IMR-90 (cell line): ENCODE results near the gene SOX6. TPM values are rescaled to one million over a fixed set of nuclear protein-coding genes. Genes with fewer than 3 reads are reported as not detected.

Experiments
- ATAC-seq: fragments of 200-7000 bp; cut with Tn5 transposase; 2 replicates; pipeline ENCODE4 v1.9.1; 2020; ENCODE audit warnings: low read depth, mild to moderate bottlenecking, moderate library complexity
- BruUV-seq: library from RNA; stranded (reverse); fragments of 400-500 nt; replicated peaks from 2 replicates; lab custom pipeline; 2021; lab: Mats Ljungman, UMichigan
- CTCF ChIA-PET: fragments of 300-600 bp; formaldehyde crosslinking; extraction: SDS; loops from one replicate; lab custom pipeline; 2021; ENCODE audit warnings: antibody characterized with exemption; lab: Yijun Ruan, JAX
- POLR2A ChIA-PET: fragments of 300-600 bp; sonication (Branson Sonifier 250); formaldehyde crosslinking; loops from one replicate; lab custom pipeline; 2022; ENCODE audit warnings: antibody characterized with exemption; ENCODE audit not compliant: unreplicated experiment; lab: Charles Lee
- DNase-seq: peaks from one replicate; pipeline ENCODE4 v3.0.0; 2013
- H2AFZ ChIP-seq: replicated peaks from 2 replicates; pipeline ENCODE3; 2013; ENCODE audit warnings: low read length, mild to moderate bottlenecking; ENCODE audit not compliant: poor library complexity
- H2AK5ac ChIP-seq: 2 replicates; pipeline ENCODE4 v1.6.1; 2013; ENCODE audit warnings: low read depth, low read length, inconsistent platforms
- H2AK9ac ChIP-seq: replicated peaks from 2 replicates; pipeline ENCODE3; 2013; ENCODE audit warnings: mild to moderate bottlenecking, low read depth, low read length, moderate library complexity; ENCODE audit not compliant: poor library complexity
- H2BK120ac ChIP-seq: 2 replicates; pipeline ENCODE4 v1.6.1; 2013; ENCODE audit warnings: low read depth, low read length, inconsistent platforms
- H2BK15ac ChIP-seq: 3 replicates; pipeline ENCODE4 v1.6.1; 2013; ENCODE audit warnings: low read depth, low read length, inconsistent platforms
- H2BK20ac ChIP-seq: 2 replicates; pipeline ENCODE4 v1.6.1; 2013; ENCODE audit warnings: low read depth, mild to moderate bottlenecking, inconsistent platforms, low read length, moderate library complexity
- H2BK5ac ChIP-seq: 2 replicates; pipeline ENCODE4 v1.6.1; 2013; ENCODE audit warnings: mild to moderate bottlenecking, low read depth, low read length, inconsistent platforms; ENCODE audit not compliant: poor library complexity, severe bottlenecking
- H3K14ac ChIP-seq: replicated peaks from 2 replicates; pipeline ENCODE4 v1.6.1; 2013; ENCODE audit warnings: low read depth, low read length, inconsistent platforms
- H3K18ac ChIP-seq: 2 replicates; pipeline ENCODE4 v1.6.1; 2013; ENCODE audit warnings: low read depth, low read length, control low read depth
- H3K23ac ChIP-seq: 2 replicates; pipeline ENCODE4 v1.6.1; 2013; ENCODE audit warnings: low read depth, low read length, inconsistent platforms
- H3K27ac ChIP-seq: 2 replicates; pipeline ENCODE4 v1.5.1; 2013; ENCODE audit warnings: mild to moderate bottlenecking, control low read depth, low read length; ENCODE audit not compliant: insufficient read depth
- H3K27me3 ChIP-seq: 2 replicates; pipeline ENCODE4 v1.6.1; 2013; ENCODE audit warnings: low read length; ENCODE audit not compliant: control insufficient read depth, insufficient read depth
- H3K36me3 ChIP-seq: 2 replicates; pipeline ENCODE4 v1.6.1; 2013; ENCODE audit warnings: low read length, mixed read lengths; ENCODE audit not compliant: control insufficient read depth, insufficient read depth
- H3K4ac ChIP-seq: 2 replicates; pipeline ENCODE4 v1.6.1; 2013; ENCODE audit warnings: low read depth, low read length, inconsistent platforms
- H3K4me1 ChIP-seq: 2 replicates; pipeline ENCODE4 v1.6.1; 2013; ENCODE audit warnings: low read length, mixed read lengths; ENCODE audit not compliant: control insufficient read depth, insufficient read depth
- H3K4me2 ChIP-seq: 2 replicates; pipeline ENCODE4 v1.6.1; 2013; ENCODE audit warnings: low read depth, mild to moderate bottlenecking, control low read depth, low read length, moderate library complexity
- H3K4me3 ChIP-seq: 2 replicates; pipeline ENCODE4 v1.5.1; 2013; ENCODE audit warnings: low read depth, mild to moderate bottlenecking, control low read depth, low read length, moderate library complexity; ENCODE audit not compliant: insufficient read depth
- H3K56ac ChIP-seq: 2 replicates; pipeline ENCODE4 v1.6.1; 2013; ENCODE audit warnings: low read length, inconsistent platforms; ENCODE audit not compliant: insufficient read depth; ENCODE audit errors: extremely low read depth
- H3K79me1 ChIP-seq, 2 experiments: 2 replicates each; pipeline ENCODE4 v1.6.1; 2013; ENCODE audit warnings: low read length in 2 of 2, inconsistent platforms in 1 of 2, low read depth in 1 of 2
- H3K9ac ChIP-seq: 2 replicates; pipeline ENCODE4 v1.6.1; 2013; ENCODE audit warnings: low read depth, low read length, control low read depth
- H3K9me1 ChIP-seq: 2 replicates; pipeline ENCODE4 v1.6.1; 2013; ENCODE audit warnings: low read length, inconsistent platforms; ENCODE audit not compliant: insufficient read depth
- H3K9me3 ChIP-seq: 2 replicates; pipeline ENCODE4 v1.6.1; 2013; ENCODE audit warnings: low read length; ENCODE audit not compliant: control insufficient read depth, insufficient read depth
- H4K20me1 ChIP-seq: 2 replicates; pipeline ENCODE4 v1.6.1; 2013; ENCODE audit warnings: low read length, inconsistent platforms; ENCODE audit not compliant: insufficient read depth
- H4K5ac ChIP-seq: 2 replicates; pipeline ENCODE4 v1.6.1; 2013; ENCODE audit warnings: mild to moderate bottlenecking, low read depth, low read length, control low read depth
- H4K8ac ChIP-seq, 2 experiments: 2 replicates each; pipeline ENCODE4 v1.6.1; 2013; ENCODE audit warnings: low read depth in 2 of 2, low read length in 2 of 2, control low read depth in 1 of 2, inconsistent platforms in 1 of 2
- H4K91ac ChIP-seq: 2 replicates; pipeline ENCODE4 v1.6.1; 2013; ENCODE audit warnings: low read depth, low read length, inconsistent platforms; ENCODE audit not compliant: insufficient read depth
- BHLHE40 ChIP-seq: fragments of 150-350 bp; IDR thresholded peaks from 2 replicates; pipeline ENCODE4 v1.6.1; 2016; ENCODE audit warnings: mild to moderate bottlenecking, low read depth, low read length
- CEBPB ChIP-seq: IDR thresholded peaks from 2 replicates; pipeline ENCODE4 v1.6.1; 2012; ENCODE audit warnings: low read depth, low read length, improper control_type of control experiment
- CTCF ChIP-seq: conservative IDR thresholded peaks from 2 replicates; pipeline ENCODE4 v1.5.1; 2012; ENCODE audit warnings: mild to moderate bottlenecking, low read depth, low read length, improper control_type of control experiment
- ELK1 ChIP-seq: fragments of 150-350 bp; IDR thresholded peaks from 2 replicates; pipeline ENCODE4 v1.6.1; 2016; ENCODE audit warnings: low read depth, mild to moderate bottlenecking, low read length, moderate library complexity, borderline replicate concordance
- FOS ChIP-seq: fragments of 150-350 bp; IDR thresholded peaks from 2 replicates; pipeline ENCODE4 v1.6.1; 2016; ENCODE audit warnings: low read depth, low read length
- MAFK ChIP-seq: IDR thresholded peaks from 2 replicates; pipeline ENCODE4 v1.6.1; 2012; ENCODE audit warnings: low read depth, low read length, improper control_type of control experiment
- MAZ ChIP-seq: IDR thresholded peaks from 2 replicates; pipeline ENCODE4 v1.6.1; 2012; ENCODE audit warnings: low read depth, mild to moderate bottlenecking, low read length, improper control_type of control experiment, moderate library complexity, borderline replicate concordance
- MXI1 ChIP-seq: IDR thresholded peaks from 2 replicates; pipeline ENCODE4 v1.6.1; 2012; ENCODE audit warnings: low read depth, mild to moderate bottlenecking, low read length, moderate library complexity, borderline replicate concordance
- NFE2L2 ChIP-seq: fragments of 150-350 bp; IDR thresholded peaks from 2 replicates; pipeline ENCODE4 v1.6.1; 2016; ENCODE audit warnings: low read depth, mild to moderate bottlenecking, low read length
- POLR2A ChIP-seq: IDR thresholded peaks from 2 replicates; pipeline ENCODE4 v1.6.1; 2012; ENCODE audit warnings: mild to moderate bottlenecking, low read depth, low read length
- RAD21 ChIP-seq: IDR thresholded peaks from 2 replicates; pipeline ENCODE4 v1.6.1; 2012; ENCODE audit warnings: low read length, improper control_type of control experiment
- RCOR1 ChIP-seq: IDR thresholded peaks from 2 replicates; pipeline ENCODE4 v1.6.1; 2012; ENCODE audit warnings: mild to moderate bottlenecking, low read length, improper control_type of control experiment; ENCODE audit not compliant: insufficient replicate concordance
- RFX5 ChIP-seq: IDR thresholded peaks from 2 replicates; pipeline ENCODE4 v1.8.0; 2012; ENCODE audit warnings: low read depth, mild to moderate bottlenecking, low read length, moderate library complexity
- USF2 ChIP-seq: fragments of 150-350 bp; IDR thresholded peaks from 2 replicates; pipeline ENCODE4 v1.6.1; 2017; ENCODE audit warnings: mild to moderate bottlenecking, antibody characterized with exemption, low read length, low read depth
- WGBS, 2 experiments: methylation state at CpG; one replicate each; pipeline versions ENCODE4 v1.1.5 to v1.1.7; 2013; ENCODE audit warnings: missing lambda C conversion rate in 2 of 2; ENCODE audit not compliant: insufficient read length in 1 of 2; ENCODE audit errors: extremely low coverage in 2 of 2; 5-methylcytosine and 5-hydroxymethylcytosine counted together
- dilution Hi-C: fragments of 300-500 bp; cut with HindIII; formaldehyde crosslinking; loops from one replicate; pipeline ENCODE4 v1.14.3; 2018; ENCODE audit warnings: low sequenced_read_pairs; ENCODE audit not compliant: unreplicated experiment
- in situ Hi-C: fragments of 300-500 bp; cut with MboI; formaldehyde crosslinking; loops from 3 replicates; pipeline ENCODE4 v1.14.3; 2019; ENCODE audit warnings: low sequenced_read_pairs, inconsistent platforms, mixed read lengths
- intact Hi-C: fragments of 100-400 bp; cut with micrococcal nuclease; formaldehyde crosslinking; loops from 2 replicates; pipeline ENCODE4 v1.10.0; 2022
- polyA plus RNA-seq, 3 experiments: library from polyadenylated mRNA; depleted of rRNA; stranded (reverse); fragments of >200 nt; gene quantifications; 2 replicates each; pipeline ENCODE4 v1.2.3, GENCODE V29; 2012; ENCODE audit warnings: low replicate concordance in 1 of 3
- total RNA-seq: library from RNA; depleted of rRNA; stranded (reverse); fragments of >200 nt; gene quantifications from 2 replicates; pipeline ENCODE4 v1.2.3, GENCODE V29; 2012

SOX6 gene
- total and polyA plus RNA-seq, 2 of the 4 experiments (the other 2 are of a cell fraction): 1.7 to 7.7 TPM

- H3K4ac ChIP-seq: no peak overlapping the region
- no peak overlapping the region for H3K18ac ChIP-seq
- no peaks in the 10 kb centered on the region for H3K79me1 ChIP-seq
- H3K9me3 ChIP-seq: no peaks in the 10 kb centered on the region
- H3K14ac ChIP-seq: no peak overlapping the region
- no peak overlapping the region for H3K4me3 ChIP-seq
- H3K56ac ChIP-seq: no peak overlapping the region
- no peaks in the 10 kb centered on the region for H3K27me3 ChIP-seq
- dilution Hi-C loops: no loop called here
- H4K20me1 ChIP-seq: no peaks in the 10 kb centered on the region
- intact Hi-C loops: no loop called here
- no peak for TF ChIP-seq MAZ
- no peak for TF ChIP-seq FOS
- TF ChIP-seq MAFK: no peak
- TF ChIP-seq ELK1: no peak
- no peak for TF ChIP-seq CEBPB
- TF ChIP-seq RAD21: no peak
- no peak for TF ChIP-seq RCOR1
- TF ChIP-seq NFE2L2: no peak
- TF ChIP-seq USF2: no peak
- TF ChIP-seq POLR2A: no peak
- no peak for TF ChIP-seq BHLHE40
- TF ChIP-seq CTCF: no peak
- no peak for TF ChIP-seq MXI1
- no peak for TF ChIP-seq RFX5
- WGBS, 2 experiments: 64% methylated on average over 3 of the region's 3 CpGs; no CpG with 5 or more reads in 1 of the 2 experiments
- no peak overlapping the region for H3K9ac ChIP-seq
- no peak overlapping the region for H3K4me2 ChIP-seq
- no peak overlapping the region for H2BK5ac ChIP-seq
- no TSS peak for BruUV-seq
- ATAC-seq (no peak), DNase-seq (no peak)
- H2BK15ac ChIP-seq: no peak overlapping the region
- H3K4me1 ChIP-seq: no peaks in the 10 kb centered on the region
- no peak overlapping the region for H2BK20ac ChIP-seq
- no peak overlapping the region for H2BK120ac ChIP-seq
- H3K9me1 ChIP-seq: no peaks in the 10 kb centered on the region
- in situ Hi-C loops: no loop called here
- H2AFZ ChIP-seq: no peak overlapping the region
- no peak overlapping the region for H2AK9ac ChIP-seq
- H3K27ac ChIP-seq: no peak overlapping the region
- no peak overlapping the region for H4K5ac ChIP-seq
- H3K36me3 ChIP-seq: no peaks in the 10 kb centered on the region
- no peak overlapping the region for H4K8ac ChIP-seq
- no peak overlapping the region for H4K91ac ChIP-seq
- POLR2A ChIA-PET: no interaction called here
- no peak overlapping the region for H3K23ac ChIP-seq
- CTCF ChIA-PET: no interaction called here
- no peak overlapping the region for H2AK5ac ChIP-seq
Measured at GRCh38 chr11:16124390-16124789, 232.0 kb downstream of the SOX6 start.
